ENCODE results near the gene PAX4. TPM values are rescaled to one million over a fixed set of nuclear protein-coding genes. Genes with fewer than 3 reads are reported as not detected.

The PAX4 gene
- total and polyA plus RNA-seq, 9 of the 15 experiments (the other 6 are each of a cell fraction or from before 2014, with no cell fraction given): not detected

DNA sequence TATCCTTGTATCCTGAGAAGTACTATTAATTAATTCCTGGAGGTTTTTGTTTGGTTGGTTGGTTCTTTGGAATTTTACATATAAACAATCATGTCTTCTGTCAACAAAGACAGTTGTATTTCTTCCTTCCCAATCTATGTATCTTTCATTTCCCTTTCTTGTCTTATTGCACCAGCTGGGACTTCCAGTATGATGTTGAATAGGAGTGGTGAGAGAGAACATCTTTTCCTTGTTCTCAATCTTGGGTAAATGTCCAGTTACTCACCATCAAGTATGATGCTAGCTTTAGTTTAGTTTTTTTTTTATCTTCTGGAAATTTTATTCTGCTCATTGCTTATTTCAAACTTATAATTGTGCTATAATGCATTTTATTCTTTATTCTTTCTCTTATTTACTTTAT is 7.4 kb upstream of the PAX4 start:
- Histone ChIP-seq H3K36me3 (ENCODE audit: control insufficient read depth, insufficient read depth, low read length) (no peaks in the 10 kb centered on the region), H3K27me3 (ENCODE audit: control insufficient read depth in 2 of 2, insufficient read depth in 2 of 2, low read length in 2 of 2) (peaks cover 2 to 8% of the 10 kb centered on the region in 2 experiments; a peak in 3 of 5 replicates), H2AFZ (ENCODE audit: low read depth, low read length) (no peak overlapping the region), H3K27ac (ENCODE audit: extremely low read depth, low read depth, low read length) (no peak overlapping the region), H3K4me2 (ENCODE audit: insufficient read depth, low read length) (no peak overlapping the region), H3K4me3 (no peak overlapping the region), H3K9ac (ENCODE audit: insufficient read depth in 1 of 2, low read depth in 2 of 2, low read length in 2 of 2) (no peak overlapping the region), H4K20me1 (replicated peaks; ENCODE audit: control insufficient read depth, insufficient read depth, low read length) (no peaks in the 10 kb centered on the region), H3K4me1 (replicated peaks in 1 of 2; ENCODE audit: control insufficient read depth in 2 of 2, insufficient read depth in 2 of 2, low read length in 2 of 2) (no peaks in the 10 kb centered on the region), H3K9me1 (ENCODE audit: control insufficient read depth, insufficient read depth, low read length) (no peaks in the 10 kb centered on the region), H3K79me2 (ENCODE audit: control insufficient read depth, insufficient read depth, low read length) (no peaks in the 10 kb centered on the region), H3K9me3 (replicated peaks; ENCODE audit: control insufficient read depth, insufficient read depth, low read depth, low read length) (no peaks in the 10 kb centered on the region)
- in situ Hi-C loops (cut with MboI): no loop called here
- DNase-seq (ENCODE audit: extremely low read depth in 1 of 4, low spot score in 3 of 4) (no peak), ATAC-seq (no peak), FAIRE-seq (no peak)
- intact Hi-C loops (cut with micrococcal nuclease): loop anchor here (5.0 kb wide), 1 partner anchor 123 kb away; no protein-coding TSS in a partner anchor
- ChIA-PET POLR2A (no interaction called here), CTCF (ENCODE audit: low intra/inter-chr PET ratio) (no interaction called here)
- TF ChIP-seq TBP (optimal IDR thresholded peaks at IDR 0.05; ENCODE audit: low read depth, low read length): no peak
- TF ChIP-seq, protein P1, sequence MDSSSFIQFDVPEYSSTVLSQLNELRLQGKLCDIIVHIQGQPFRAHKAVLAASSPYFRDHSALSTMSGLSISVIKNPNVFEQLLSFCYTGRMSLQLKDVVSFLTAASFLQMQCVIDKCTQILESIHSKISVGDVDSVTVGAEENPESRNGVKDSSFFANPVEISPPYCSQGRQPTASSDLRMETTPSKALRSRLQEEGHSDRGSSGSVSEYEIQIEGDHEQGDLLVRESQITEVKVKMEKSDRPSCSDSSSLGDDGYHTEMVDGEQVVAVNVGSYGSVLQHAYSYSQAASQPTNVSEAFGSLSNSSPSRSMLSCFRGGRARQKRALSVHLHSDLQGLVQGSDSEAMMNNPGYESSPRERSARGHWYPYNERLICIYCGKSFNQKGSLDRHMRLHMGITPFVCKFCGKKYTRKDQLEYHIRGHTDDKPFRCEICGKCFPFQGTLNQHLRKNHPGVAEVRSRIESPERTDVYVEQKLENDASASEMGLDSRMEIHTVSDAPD (CRISPR knock-in tag; IDR thresholded peaks at IDR 0.05): no peak
- TF ChIP-seq BRCA1 (IDR thresholded peaks at IDR 0.05): no peak
- TF ChIP-seq BRCA1 (CRISPR knock-in tag; IDR thresholded peaks at IDR 0.05): no peak
- TF ChIP-seq ZNF668 (CRISPR knock-in tag; IDR thresholded peaks at IDR 0.05): no peak
- no peak for TF ChIP-seq ZNF445 (CRISPR knock-in tag; IDR thresholded peaks at IDR 0.05; ENCODE audit: low read depth)
- TF ChIP-seq, protein P2, sequence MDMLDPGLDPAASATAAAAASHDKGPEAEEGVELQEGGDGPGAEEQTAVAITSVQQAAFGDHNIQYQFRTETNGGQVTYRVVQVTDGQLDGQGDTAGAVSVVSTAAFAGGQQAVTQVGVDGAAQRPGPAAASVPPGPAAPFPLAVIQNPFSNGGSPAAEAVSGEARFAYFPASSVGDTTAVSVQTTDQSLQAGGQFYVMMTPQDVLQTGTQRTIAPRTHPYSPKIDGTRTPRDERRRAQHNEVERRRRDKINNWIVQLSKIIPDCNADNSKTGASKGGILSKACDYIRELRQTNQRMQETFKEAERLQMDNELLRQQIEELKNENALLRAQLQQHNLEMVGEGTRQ (CRISPR knock-in tag; IDR thresholded peaks at IDR 0.05): no peak
- no TSS peak for BruUV-seq (replicated peaks)

Data from K562 (cell line).